ENCODE measurements around the gene SYNCRIP.
"Not testable (repeated sequence)": the region's sequence is repeated elsewhere in the genome, so short reads cannot be mapped to it uniquely, and the experiment has no call there.

SYNCRIP gene

GRCh38 chr6:85568411-85568810, 74.3 kb downstream of the SYNCRIP start:
- no peak for TF ChIP-seq REST (IDR thresholded peaks at IDR 0.05; ENCODE audit: insufficient replicate concordance, low read depth)
- TF ChIP-seq GABPA (IDR thresholded peaks at IDR 0.05; ENCODE audit: low read depth): no peak
- TF ChIP-seq POLR2AphosphoS5 (IDR thresholded peaks at IDR 0.05; ENCODE audit: low read depth): no peak
- no peak for TF ChIP-seq SPI1 (IDR thresholded peaks at IDR 0.05; ENCODE audit: borderline replicate concordance, low read depth)
- TF ChIP-seq CTCF (IDR thresholded peaks at IDR 0.05; ENCODE audit: insufficient read depth, low read length): no peak
- no peak for DNase-seq (ENCODE audit: low read depth in 1 of 2, low spot score in 1 of 2)
- Histone ChIP-seq H3K4me3 (replicated peaks; ENCODE audit: insufficient read depth, low read length) (no peak overlapping the region), H3K27ac (replicated peaks) (no peak overlapping the region), H3K27me3 (ENCODE audit: insufficient read depth, poor library complexity, severe bottlenecking) (no peaks in the 10 kb centered on the region)

GRCh38 chr6:85565736-85566135, 77.0 kb downstream of the SYNCRIP start:
- no peak overlapping the region for H3K4me3 ChIP-seq (replicated peaks; ENCODE audit: insufficient read depth, low read length)
- DNase-seq (ENCODE audit: low read depth in 1 of 2, low spot score in 1 of 2): no peak
- no peak overlapping the region for H3K27ac ChIP-seq (replicated peaks)
- H3K27me3 ChIP-seq (ENCODE audit: insufficient read depth, poor library complexity, severe bottlenecking): no peaks in the 10 kb centered on the region
- TF ChIP-seq POLR2AphosphoS5 (IDR thresholded peaks at IDR 0.05; ENCODE audit: low read depth): no peak
- no peak for TF ChIP-seq SPI1 (IDR thresholded peaks at IDR 0.05; ENCODE audit: borderline replicate concordance, low read depth)
- no peak for TF ChIP-seq GABPA (IDR thresholded peaks at IDR 0.05; ENCODE audit: low read depth)
- TF ChIP-seq CTCF (IDR thresholded peaks at IDR 0.05; ENCODE audit: insufficient read depth, low read length): no peak
- no peak for TF ChIP-seq REST (IDR thresholded peaks at IDR 0.05; ENCODE audit: insufficient replicate concordance, low read depth)

GRCh38 chr6:85564223-85564622, 78.5 kb downstream of the SYNCRIP start:
- not testable (repeated sequence) for H3K27me3 ChIP-seq (ENCODE audit: insufficient read depth, poor library complexity, severe bottlenecking); DNase-seq (ENCODE audit: low read depth in 1 of 2, low spot score in 1 of 2); H3K4me3 ChIP-seq (replicated peaks; ENCODE audit: insufficient read depth, low read length); H3K27ac ChIP-seq (replicated peaks)
